GM21423 (cell line): ENCODE measurements around the gene WDTC1.

Source experiments
- ATAC-seq: cut with Tn5 transposase; IDR thresholded peaks from one replicate; pipeline ENCODE4 v1.9.1; 2021; ENCODE audit warnings: mild to moderate bottlenecking, moderate library complexity; ENCODE audit not compliant: unreplicated experiment

WDTC1 gene

DNA sequence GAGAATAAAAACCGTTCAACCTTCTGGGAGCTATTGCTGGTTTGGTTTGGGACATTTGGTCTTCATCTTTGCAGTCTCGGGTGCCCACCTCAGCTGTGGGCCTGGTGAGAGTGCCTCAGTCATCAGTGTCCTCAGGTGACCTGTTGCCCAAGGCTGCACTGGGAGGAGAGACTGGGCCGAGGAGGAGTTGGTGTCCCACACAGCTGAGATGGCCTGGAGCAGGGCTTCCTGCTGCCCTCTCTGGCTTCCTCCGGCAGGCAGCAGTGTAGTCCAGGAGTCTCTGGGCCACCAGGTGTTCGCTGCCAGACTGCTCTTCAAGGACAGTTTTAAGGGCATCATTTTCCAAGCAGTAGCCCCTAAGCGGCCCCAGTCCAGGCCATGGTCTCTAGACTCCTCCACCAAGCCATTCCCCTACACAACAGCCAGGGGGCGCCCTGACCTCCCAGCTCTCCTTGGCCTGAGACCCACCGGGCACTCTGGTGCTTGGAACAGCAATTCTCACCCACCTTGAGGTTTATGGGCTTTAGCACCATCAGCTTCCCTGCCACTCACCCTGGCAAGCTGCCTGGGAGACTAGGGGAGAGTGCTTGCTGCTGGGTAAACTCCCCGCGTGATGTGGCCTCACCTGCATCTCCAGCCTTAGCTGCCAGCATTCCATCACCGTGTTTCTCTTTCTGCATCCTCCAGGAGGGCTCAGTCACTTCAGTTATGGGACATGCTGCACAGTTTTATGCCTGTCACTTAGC, 98.3 kb downstream of the WDTC1 start:
- no peak for ATAC-seq

DNA sequence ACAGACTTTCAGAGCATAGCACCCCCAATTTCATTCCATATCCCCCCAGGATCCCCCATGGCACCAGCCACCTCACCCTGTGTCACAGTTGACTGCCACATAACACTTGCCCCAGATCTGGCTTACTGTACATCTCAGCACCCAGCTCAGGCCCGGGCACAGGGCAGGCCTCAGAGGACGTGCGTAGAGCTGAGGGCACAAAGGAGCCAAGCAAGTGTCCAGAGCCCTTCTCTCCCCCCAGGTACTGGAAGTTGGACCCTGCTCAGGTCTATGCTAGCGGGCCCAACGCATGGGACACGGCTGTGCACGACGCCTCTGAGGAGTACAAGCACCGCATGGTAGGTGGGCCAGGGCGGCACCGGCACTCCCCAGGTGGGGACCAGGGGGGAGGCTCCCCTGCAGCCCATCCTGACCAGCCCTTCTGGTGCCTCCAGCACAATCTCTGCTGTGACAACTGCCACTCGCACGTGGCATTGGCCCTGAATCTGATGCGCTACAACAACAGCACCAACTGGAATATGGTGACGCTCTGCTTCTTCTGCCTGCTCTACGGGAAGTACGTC, 99.4 kb downstream of the WDTC1 start:
- ATAC-seq = no peak

DNA sequence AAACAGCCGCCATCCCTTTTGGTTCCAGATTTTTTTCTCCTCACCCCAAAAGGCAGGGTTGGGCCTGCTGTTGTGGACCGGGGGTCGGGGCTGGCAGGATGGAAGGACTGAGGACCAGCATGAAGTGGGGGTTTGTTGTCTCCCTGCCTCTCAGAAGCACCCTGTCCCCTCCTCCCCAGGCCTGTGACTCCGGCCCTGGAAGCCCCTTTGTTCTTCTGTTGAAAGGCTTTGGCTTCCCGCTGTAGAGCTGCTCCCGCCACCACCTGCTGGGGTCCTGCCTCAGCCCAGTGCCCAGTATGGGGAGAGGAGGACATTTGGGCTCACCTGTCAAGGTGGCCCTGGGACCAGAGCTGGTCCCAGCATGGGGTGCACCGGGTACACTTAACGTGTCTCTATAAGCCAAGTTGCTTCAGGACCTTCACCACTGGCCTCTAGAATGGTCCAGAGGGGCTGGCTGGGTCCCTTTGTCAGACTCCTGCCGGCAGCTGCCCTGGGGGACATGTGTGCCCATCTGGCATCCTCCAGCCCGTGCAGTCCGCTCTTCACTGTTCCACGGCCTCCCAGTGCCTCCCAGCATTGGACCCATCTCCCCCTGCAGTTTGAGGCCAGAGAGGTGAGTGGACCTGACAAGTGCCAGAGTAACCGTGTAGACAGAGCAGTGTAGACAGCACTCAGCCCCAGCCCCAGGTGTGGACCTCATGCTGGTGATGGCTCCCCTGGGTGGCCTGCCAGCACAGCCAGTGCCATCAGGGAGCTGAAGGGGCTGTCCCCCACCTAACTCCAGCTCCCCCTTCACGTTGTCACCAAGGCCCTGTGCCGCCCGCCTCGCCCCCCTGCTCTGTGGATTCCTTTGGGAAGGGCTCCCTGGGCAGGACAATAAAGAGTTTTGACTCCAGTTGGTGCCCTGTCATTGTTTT, 101.3 kb downstream of the WDTC1 start:
- ATAC-seq = no peak

DNA sequence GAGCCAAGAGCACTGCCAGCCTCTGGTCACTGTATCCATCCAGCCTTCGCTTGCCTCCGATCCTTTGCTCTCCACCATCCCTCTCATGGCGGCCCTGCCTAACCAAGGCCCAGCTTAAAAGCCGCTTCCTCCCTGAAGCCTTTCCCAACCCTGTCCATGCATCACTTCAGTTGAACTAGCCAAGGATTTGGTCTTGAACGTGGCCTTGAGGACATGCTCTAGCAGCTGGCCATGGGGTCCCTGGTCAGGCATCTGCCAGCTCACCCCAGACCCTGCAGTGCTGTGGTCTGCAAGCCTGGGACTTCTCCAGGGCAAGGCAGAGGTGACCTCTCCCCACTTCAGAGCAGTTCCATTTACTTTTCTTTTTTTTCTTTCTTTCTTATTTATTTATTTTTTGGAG, 102.3 kb downstream of the WDTC1 start:
- ATAC-seq = no peak

DNA sequence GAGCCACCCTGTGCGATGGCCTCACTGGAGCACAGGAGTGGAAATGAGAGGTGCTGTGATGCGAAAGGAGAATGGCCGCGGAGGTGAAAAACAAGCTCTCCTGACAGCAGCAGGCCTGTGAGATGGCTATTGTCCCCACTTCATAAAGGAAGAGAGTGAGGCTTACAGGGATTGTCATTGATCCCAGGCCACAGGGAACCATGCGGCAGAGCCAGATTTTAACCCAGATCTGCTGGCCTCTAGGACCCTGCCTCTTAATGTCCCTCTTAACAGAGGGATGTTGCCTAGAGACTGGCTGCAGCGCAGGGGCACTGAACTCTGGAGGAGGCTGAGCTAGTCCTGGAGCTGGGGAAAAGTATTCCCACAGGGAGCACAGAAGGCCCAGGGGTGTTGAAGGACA, 104.3 kb downstream of the WDTC1 start:
- ATAC-seq = no peak

DNA sequence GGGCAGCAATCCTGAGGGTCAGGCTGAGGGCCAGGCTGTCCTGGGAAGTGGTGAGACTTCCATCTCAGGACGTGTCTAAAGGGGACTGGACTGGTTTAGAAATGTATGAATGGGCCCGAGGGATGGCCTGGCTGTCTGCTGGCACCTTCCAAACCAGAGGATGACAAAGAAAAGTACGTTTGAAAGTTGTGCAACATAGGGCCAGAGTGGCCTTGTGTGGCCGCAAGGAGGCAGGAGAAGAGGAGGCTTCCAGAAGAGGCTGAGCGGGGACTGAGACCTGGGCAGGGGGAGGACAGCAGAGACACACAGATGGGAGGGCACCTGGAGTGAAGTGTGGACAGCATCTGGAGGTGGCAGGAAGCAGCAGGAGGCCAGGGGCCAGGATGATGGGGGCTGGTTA, 104.8 kb downstream of the WDTC1 start:
- no peak for ATAC-seq

DNA sequence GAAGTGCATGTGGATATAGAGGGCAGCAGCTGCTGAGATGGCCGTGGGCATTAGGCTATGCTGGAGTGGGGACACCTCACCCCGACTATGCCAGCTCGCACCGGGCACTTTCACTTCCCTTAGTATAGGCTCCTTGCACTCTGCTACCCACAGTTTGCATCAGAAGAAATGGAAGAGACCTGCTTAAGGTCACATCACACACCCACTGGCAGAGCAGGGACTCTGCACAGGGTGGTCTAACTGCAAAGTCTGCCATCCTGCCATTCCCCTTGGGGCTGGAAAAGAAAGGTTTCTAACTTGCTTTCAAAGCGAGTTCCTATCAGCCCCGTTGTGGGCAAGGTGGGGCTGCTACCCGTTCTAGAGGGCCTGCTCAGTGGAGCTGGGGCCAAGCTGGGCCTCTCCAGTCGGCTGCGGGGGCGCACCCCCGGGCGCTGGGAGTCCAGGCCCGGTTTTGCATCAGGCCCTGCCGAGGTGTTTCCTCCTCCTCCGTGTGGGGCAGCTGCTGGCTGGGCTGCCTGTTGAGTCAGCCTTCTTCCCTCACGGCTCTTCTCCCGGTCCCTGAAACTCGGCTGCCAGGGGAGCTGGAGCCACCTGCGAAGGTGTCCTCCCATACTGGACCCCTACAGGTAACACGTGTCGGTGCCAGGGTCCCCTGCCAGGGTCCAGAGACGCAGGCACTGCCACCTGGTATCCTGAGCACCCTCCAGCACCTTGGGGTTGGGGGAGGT, 107.3 kb downstream of the WDTC1 start, which contains the start of gene SYTL1:
Gene SYTL1, plus strand, starts transcription at position 498 of the 728 bp plus-strand sequence. CDS start 3,313 bp downstream, outside the sequence.
- peak; percentile 50 for ATAC-seq

DNA sequence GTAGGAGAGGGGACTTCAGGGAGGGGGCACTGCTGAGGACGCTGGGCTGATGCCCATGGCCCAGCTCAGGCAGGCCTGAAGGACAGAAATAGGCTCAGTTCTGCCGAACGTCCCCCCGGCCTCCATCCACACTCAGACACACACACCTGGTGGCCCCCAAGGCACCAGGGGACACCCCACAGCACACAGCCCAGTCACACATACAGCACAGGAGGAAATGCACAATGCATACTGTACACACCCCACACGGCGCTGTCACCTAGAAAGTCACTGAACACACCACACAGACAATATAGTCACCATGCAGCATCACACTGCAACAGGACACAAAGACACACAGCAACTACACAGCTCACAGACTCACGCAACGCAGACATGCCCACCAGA, 108.0 kb downstream of the WDTC1 start:
- ATAC-seq = no peak

DNA sequence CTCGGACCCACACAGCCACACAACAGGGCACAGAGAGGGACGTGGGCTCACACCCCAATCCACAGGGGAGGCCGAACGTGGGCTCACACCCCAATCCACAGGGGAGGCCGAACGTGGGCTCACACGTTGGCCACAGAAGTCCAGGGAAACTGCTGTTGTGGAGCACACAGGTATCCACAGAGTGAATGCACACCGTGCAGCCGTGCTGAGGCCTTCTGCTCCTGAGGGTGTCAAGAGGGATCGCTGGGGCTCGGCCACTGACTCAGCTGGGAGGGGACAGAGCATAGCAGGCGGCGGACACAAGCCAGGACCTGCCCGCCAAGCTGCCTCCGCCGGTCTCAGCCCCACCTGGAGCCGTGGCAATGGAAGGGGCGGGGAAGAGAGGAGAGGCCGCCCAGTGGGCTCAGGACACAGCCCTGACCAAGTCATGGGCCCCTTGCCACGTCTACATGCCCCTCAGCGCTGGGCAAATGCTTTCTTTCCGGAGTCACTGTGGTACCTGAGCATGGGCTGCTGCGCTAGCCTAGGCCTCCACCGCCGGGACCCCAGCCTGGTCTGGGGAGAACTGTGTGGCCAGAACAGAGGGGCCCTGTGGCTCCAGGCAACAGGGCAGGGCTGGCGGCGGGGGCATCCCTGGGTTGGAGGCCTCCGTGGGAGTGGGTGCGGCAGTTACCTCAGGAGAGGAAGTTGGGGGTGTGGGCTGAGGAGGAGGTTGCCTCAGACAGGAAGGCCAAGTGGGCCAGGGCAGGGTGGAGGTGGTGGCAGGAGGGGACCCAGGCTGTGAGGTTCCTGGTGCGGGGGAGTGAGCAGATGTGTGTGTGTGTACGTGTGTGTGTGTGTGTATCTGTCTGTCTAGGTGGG, 108.6 kb downstream of the WDTC1 start:
- peak; percentile 38 for ATAC-seq

DNA sequence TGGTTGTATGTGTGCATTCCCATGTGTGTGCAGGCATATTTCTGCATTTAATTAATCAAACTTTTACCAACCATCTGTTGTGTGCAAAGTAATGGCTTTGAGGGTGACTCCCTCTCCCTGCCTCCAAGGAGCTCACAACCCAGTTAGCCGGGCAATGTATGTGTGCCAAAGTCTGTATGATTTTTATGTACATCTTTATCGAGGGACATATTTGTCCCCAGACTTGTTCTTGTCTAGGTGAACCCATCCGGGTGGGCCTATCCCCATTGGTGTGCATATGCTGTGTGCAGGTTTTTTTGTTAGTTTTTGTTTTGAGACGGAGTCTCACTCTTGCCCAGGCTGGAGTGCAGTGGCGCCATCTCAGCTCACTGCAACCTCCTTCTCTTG, 109.2 kb downstream of the WDTC1 start:
- ATAC-seq = no peak

DNA sequence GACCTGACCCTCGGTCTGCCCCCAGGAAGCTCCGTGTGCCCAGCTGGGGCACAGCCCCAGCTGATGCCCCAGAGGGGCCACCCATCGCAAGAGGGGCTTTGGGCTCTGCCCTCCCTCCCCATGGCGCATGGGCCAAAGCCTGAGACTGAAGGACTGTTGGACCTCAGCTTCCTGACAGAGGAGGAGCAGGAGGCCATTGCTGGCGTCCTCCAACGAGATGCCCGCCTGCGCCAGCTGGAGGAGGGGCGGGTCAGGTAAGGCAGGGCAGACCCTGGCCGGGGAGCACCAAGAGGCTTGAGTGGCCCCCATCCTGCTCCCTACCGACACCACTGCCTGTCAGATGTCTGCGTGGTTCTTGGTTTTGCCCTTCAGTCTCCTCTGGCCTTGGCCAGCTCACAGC, 110.8 kb downstream of the WDTC1 start:
- ATAC-seq = no peak

DNA sequence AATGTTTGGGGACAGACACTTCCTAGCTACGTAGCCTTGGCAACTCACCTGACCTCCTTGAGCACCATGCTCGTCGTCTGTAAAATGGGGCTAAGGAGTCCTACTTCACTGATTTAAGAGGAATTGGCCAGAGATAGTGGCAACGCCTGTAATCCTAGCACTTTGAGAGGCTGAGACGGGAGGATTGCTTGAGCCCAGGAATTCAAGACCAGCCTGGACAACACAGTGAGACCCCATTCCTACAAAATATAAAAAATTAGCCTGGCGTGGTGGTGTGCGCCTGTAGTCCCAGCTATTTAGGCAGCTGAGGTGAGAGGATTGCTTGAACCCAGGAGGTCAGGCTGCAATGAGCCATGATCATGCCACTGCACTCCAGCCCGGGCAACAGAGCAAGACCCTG, 111.9 kb downstream of the WDTC1 start:
- ATAC-seq = no peak

DNA sequence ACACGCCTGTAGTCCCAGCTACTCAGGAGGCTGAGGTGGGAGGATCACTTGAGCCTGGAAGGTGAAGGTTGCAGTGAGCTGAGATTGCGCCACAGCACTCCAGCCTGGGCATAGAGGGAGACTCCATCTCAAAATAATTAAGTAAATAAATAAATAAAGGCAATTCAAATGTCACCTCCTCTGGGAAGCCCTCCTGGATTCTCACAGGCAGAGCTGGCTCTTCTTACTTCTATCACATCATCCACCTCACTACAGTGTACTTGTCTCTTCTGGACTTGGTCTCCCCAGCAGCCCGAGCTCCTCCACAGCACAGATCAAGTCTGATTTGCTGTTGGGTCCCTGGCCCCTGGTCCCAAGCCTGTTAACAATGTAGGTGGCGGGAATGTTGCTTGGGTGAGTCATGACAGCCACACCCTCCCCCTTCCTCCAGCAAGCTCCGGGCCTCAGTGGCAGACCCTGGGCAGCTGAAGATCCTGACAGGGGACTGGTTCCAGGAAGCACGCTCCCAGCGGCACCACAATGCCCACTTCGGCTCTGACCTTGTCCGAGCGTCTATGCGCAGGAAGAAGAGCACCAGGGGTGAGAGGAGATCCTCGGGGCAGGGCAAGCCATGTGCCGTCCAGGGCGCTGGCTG, 112.7 kb downstream of the WDTC1 start:
- ATAC-seq = no peak

DNA sequence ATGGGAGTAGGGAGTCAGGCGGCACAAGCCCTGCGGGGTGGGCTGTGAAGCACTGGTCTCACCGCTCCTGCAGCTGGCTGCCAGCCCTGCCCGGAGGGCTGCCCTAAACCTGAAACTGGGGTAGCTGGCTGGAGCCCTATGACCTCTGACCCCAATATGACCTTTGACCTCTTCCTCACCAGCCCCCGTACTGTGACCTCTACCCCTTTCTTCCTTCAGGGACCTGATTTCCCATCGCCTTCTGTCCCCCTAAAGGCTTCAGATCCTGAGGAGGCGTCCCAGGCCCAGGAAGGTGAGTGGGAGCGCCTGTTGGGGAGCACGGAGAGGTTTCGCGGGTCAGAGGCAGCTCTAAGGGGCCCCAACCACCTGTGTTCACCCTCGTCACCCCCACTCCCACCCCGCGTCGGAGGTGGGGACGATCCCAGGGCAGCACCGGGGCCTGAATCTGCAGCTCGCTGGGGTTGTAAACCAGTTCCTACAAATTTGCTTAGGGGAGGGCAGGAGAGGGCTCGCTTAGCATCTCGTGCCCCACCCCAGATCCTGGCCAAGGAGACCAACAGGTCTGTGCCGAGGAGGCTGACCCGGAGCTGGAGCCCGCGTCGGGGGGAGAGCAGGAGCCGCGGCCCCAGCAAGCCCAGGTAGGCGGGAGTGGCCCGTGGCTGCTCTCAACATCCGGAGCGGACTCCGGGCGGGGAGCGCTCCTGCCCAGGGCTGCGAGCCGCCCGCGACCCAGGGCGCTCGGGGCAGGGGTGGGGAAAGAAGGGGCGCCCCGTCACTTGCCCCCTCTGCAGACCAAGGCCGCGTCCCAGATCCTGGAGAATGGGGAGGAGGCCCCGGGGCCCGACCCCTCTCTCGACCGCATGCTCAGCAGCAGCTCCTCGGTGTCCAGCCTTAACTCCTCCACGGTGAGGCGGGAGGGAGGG, 114.7 kb downstream of the WDTC1 start:
- ATAC-seq = no peak

DNA sequence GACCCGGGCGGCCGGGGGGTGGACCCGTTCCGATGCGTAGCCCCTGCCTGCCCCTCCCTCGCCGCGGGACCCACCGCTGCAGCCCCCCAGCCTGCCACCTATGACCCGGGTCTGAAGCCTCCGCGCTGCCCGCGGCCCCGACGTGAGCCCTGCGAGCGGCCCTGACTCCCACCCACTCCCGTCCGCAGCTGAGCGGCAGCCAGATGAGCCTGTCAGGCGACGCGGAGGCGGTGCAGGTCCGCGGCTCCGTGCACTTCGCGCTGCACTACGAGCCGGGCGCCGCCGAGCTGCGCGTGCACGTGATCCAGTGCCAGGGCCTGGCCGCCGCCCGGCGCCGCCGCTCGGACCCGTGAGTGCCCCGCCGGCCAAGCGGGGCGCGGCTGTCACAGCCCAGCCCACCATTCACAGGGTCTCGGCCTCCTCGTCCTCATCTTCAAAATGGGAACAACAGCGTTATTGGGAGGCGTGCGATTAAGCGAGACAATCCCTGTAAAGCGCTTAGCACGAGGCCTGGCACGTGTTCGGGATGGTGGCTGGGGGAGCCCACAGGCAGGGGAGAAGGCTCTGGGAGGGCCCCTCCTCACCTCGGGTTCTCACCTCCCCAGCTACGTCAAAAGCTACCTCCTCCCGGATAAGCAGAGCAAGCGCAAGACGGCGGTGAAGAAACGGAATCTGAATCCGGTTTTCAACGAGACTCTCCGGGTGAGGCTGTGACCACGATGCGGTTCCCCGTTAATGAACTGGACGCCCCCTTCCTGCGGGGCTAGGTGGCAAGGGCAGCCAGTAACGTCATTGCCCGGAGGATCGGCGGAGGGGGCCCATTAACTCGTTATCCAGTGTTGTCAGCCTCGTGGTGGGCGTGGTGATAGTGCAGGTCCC, 115.6 kb downstream of the WDTC1 start:
- ATAC-seq = no peak

DNA sequence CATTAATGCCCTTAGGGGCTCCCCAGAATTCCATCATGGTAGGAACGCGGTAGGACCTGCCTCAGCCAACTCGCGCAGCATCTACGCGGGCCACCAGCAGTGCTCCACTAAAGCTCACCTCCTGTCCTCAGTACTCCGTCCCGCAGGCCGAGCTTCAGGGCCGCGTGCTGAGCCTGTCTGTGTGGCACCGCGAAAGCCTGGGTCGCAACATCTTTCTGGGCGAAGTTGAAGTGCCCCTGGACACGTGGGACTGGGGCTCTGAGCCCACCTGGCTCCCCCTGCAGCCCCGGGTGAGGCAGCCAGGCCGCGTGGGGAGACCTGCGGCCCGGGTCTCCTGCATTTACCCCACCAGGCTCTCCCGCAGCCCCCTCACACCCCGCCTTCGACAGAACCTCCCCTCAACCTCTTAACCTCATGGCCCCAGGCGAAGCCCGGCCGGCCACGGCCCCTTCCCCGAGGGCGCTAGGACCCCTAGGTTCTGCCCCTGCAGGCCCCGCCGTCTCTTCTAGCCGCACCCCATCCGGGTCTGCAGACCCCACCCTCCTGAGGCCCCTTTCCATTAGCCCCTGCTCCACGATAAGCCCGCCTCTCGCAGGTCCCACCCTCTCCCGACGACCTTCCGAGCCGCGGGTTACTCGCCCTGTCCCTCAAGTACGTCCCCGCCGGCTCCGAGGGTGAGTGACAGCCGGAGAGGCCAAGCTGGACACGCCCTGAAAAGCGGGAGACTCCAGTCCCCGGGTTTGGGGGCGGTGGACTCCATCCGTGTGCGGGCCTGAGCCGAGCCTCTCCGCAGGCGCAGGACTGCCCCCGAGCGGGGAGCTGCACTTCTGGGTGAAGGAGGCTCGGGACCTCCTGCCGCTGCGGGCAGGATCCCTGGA, 116.5 kb downstream of the WDTC1 start:
- no peak for ATAC-seq
